Suppressor macrophage (primary cell): ENCODE results near the gene NXF1.
"Not testable (repeated sequence)": the region's sequence is repeated elsewhere in the genome, so short reads cannot be mapped to it uniquely, and the experiment has no call there.

ENCODE experiments used
- DNase-seq, 4 experiments: peaks; one replicate each; pipeline ENCODE4 v3.0.0-alpha.2; 2020 to 2022

Gene NXF1

GRCh38 chr11:62787005-62787759 is 18.1 kb downstream of the NXF1 start, which contains the start of gene TMEM179B:
Gene TMEM179B, plus strand, starts transcription at chr11:62787402. Its CDS starts 30 bp downstream, at chr11:62787432.
- DNase-seq: peak; percentile 99 to 100 (median 100)

- peak; percentile 92 to 96 (median 94) for DNase-seq
Measured at GRCh38 chr11:62786318-62787004, 18.8 kb downstream of the NXF1 start.

GRCh38 chr11:62782753-62783152 is 22.5 kb downstream of the NXF1 start:
- no peak for DNase-seq

GRCh38 chr11:62778441-62778840 is 26.8 kb downstream of the NXF1 start:
- no peak for DNase-seq

- DNase-seq: peak in 3 of 4 experiments; percentile 46 to 55 (median 51)
Measured at GRCh38 chr11:62777389-62777788, 27.9 kb downstream of the NXF1 start.

GRCh38 chr11:62775646-62776045 is 29.6 kb downstream of the NXF1 start:
- no peak for DNase-seq

GRCh38 chr11:62774407-62774806 is 30.8 kb downstream of the NXF1 start:
- DNase-seq: no peak

GRCh38 chr11:62771144-62772021 is 33.9 kb downstream of the NXF1 start, which contains the start of gene TAF6L:
Gene TAF6L, plus strand, starts transcription at chr11:62771396. Its CDS starts 4,388 bp downstream, at chr11:62775784.
- DNase-seq: peak; percentile 97 to 99 (median 98)

GRCh38 chr11:62770778-62771143 is 34.5 kb downstream of the NXF1 start:
- DNase-seq: peak in 1 of 4 experiments; percentile 37

- not testable (repeated sequence) for DNase-seq
Measured at GRCh38 chr11:62760867-62761227, 44.4 kb downstream of the NXF1 start.

GRCh38 chr11:62757846-62758788 is 47.1 kb downstream of the NXF1 start:
- DNase-seq: no peak

- DNase-seq: no peak
Measured at GRCh38 chr11:62755086-62755615, 50.1 kb downstream of the NXF1 start.

GRCh38 chr11:62753736-62754603 is 51.3 kb downstream of the NXF1 start, which contains the start of gene ZBTB3:
Gene ZBTB3, minus strand, starts transcription at chr11:62754160. Its CDS starts 496 bp downstream, at chr11:62753664.
- DNase-seq: peak; percentile 97 to 99 (median 98)

GRCh38 chr11:62752994-62753735 is 52.1 kb downstream of the NXF1 start:
- no peak for DNase-seq

GRCh38 chr11:62752177-62752785 is 53.0 kb downstream of the NXF1 start:
- DNase-seq: no peak

GRCh38 chr11:62749931-62750330 is 55.3 kb downstream of the NXF1 start:
- not testable (repeated sequence) for DNase-seq

- no peak for DNase-seq
Measured at GRCh38 chr11:62747475-62748160, 57.6 kb downstream of the NXF1 start.
